ENCODE data around the gene KRT85.
A peak's percentile ranks its signal among the peaks of the same experiment; 100 is the strongest.
"Not testable (repeated sequence)": the region's sequence is repeated elsewhere in the genome, so short reads cannot be mapped to it uniquely, and the experiment has no call there.

KRT85 gene

GRCh38 chr12:52349196-52349595 is 18.1 kb downstream of the KRT85 start:
- DNase-seq (ENCODE audit: low read depth) = no peak

GRCh38 chr12:52347551-52348510 is 19.4 kb downstream of the KRT85 start:
- no peak for DNase-seq (ENCODE audit: low read depth)

- no peak for DNase-seq (ENCODE audit: low read depth)
Measured at GRCh38 chr12:52347016-52347415, 20.3 kb downstream of the KRT85 start.

- DNase-seq (ENCODE audit: low read depth) = no peak
Measured at GRCh38 chr12:52346593-52346992, 20.7 kb downstream of the KRT85 start.

- DNase-seq (ENCODE audit: low read depth) = not testable (repeated sequence)
Measured at GRCh38 chr12:52345041-52345440, 22.2 kb downstream of the KRT85 start.

GRCh38 chr12:52344111-52344510 is 23.2 kb downstream of the KRT85 start:
- no peak for DNase-seq (ENCODE audit: low read depth)

GRCh38 chr12:52343550-52343949 is 23.7 kb downstream of the KRT85 start:
- DNase-seq (ENCODE audit: low read depth) = no peak

GRCh38 chr12:52342781-52343490 is 24.3 kb downstream of the KRT85 start:
- no peak for DNase-seq (ENCODE audit: low read depth)

- DNase-seq (ENCODE audit: low read depth) = no peak
Measured at GRCh38 chr12:52341066-52341580, 26.2 kb downstream of the KRT85 start.

GRCh38 chr12:52338241-52338960 is 28.9 kb downstream of the KRT85 start:
- DNase-seq (ENCODE audit: low read depth) = no peak

- DNase-seq (ENCODE audit: low read depth) = no peak
Measured at GRCh38 chr12:52337054-52337453, 30.2 kb downstream of the KRT85 start.

GRCh38 chr12:52336641-52337040 is 30.6 kb downstream of the KRT85 start:
- DNase-seq (ENCODE audit: low read depth) = no peak

- DNase-seq (ENCODE audit: low read depth) = no peak
Measured at GRCh38 chr12:52335598-52336262, 31.6 kb downstream of the KRT85 start.

- DNase-seq (ENCODE audit: low read depth) = no peak
Measured at GRCh38 chr12:52334185-52334584, 33.1 kb downstream of the KRT85 start.

- no peak for DNase-seq (ENCODE audit: low read depth)
Measured at GRCh38 chr12:52333321-52333720, 34.0 kb downstream of the KRT85 start.

- DNase-seq (ENCODE audit: low read depth) = no peak
Measured at GRCh38 chr12:52332381-52332780, 34.9 kb downstream of the KRT85 start.

GRCh38 chr12:52331833-52332232 is 35.4 kb downstream of the KRT85 start:
- no peak for DNase-seq (ENCODE audit: low read depth)

- no peak for DNase-seq (ENCODE audit: low read depth)
Measured at GRCh38 chr12:52331039-52331438, 36.2 kb downstream of the KRT85 start.

- DNase-seq (ENCODE audit: low read depth) = no peak
Measured at GRCh38 chr12:52327830-52328500, 39.3 kb downstream of the KRT85 start.

GRCh38 chr12:52327052-52327829 is 40.0 kb downstream of the KRT85 start:
- peak; percentile 75 for DNase-seq (ENCODE audit: low read depth)

Data from T follicular helper cell (primary cell).